B cell (primary cell): ENCODE results near the gene NHEJ1. TPM values are rescaled to one million over a fixed set of nuclear protein-coding genes. Genes with fewer than 3 reads are reported as not detected.

Experiments
- ATAC-seq: fragments of 200-7000 bp; cut with Tn5 transposase; one replicate; pipeline ENCODE4 v1.10.0; 2021; ENCODE audit warnings: low read depth, mild to moderate bottlenecking, moderate number of reproducible peaks, moderate library complexity
- CTCF ChIA-PET: fragments of 350-600 bp; sonication (Branson Sonifier 250); formaldehyde crosslinking; loops from one replicate; lab custom pipeline; 2021; ENCODE audit warnings: antibody characterized with exemption, inconsistent platforms; lab: Charles Lee
- POLR2A ChIA-PET: fragments of 350-600 bp; sonication (Branson Sonifier 250); formaldehyde crosslinking; loops from one replicate; lab custom pipeline; 2021; ENCODE audit warnings: antibody characterized with exemption; lab: Charles Lee
- DNase-seq: peaks from one replicate; pipeline ENCODE4 v3.0.0; 2013
- H2AFZ ChIP-seq: 2 replicates; pipeline ENCODE4 v1.6.1; 2012; ENCODE audit warnings: mild to moderate bottlenecking, low read depth, low read length; ENCODE audit not compliant: insufficient read depth, poor library complexity, severe bottlenecking
- H3K27ac ChIP-seq, 2 donors: 1 replicate in 1 of 2; 2 replicates in 1 of 2; pipeline ENCODE4 v1.5.1; 2012 to 2013; ENCODE audit warnings: low read length in 2 of 2, mild to moderate bottlenecking in 2 of 2, moderate library complexity in 1 of 2
- H3K27me3 ChIP-seq, 4 experiments: fragments of 200-600 bp in 1 of 4; sonication (generic) in 1 of 4; replicated peaks in 1 of 4; 1 replicate in 2 of 4; 2 replicates in 2 of 4; pipeline versions ENCODE4 v1.6.1 to v1.7.0; 2013 to 2016; ENCODE audit warnings: low read length in 3 of 4, mild to moderate bottlenecking in 2 of 4, mixed read lengths in 1 of 4, moderate library complexity in 1 of 4; ENCODE audit not compliant: insufficient read depth in 4 of 4, control insufficient read depth in 3 of 4; ENCODE audit errors: control extremely low read depth in 1 of 4
- H3K36me3 ChIP-seq, 2 experiments: replicated peaks in 1 of 2; 1 replicate in 1 of 2; 2 replicates in 1 of 2; pipeline versions ENCODE4 v1.6.1 to v1.7.1; 2013; ENCODE audit warnings: low read length in 1 of 2; ENCODE audit not compliant: insufficient read depth in 2 of 2, control insufficient read depth in 1 of 2; ENCODE audit errors: control extremely low read depth in 1 of 2, extremely low read depth in 1 of 2
- H3K4me1 ChIP-seq, 2 donors: fragments of 200-600 bp in 1 of 2; sonication (generic) in 1 of 2; 1 replicate in 1 of 2; 2 replicates in 1 of 2; pipeline versions ENCODE4 v1.5.1 to v1.6.1; 2013 to 2017; ENCODE audit warnings: low read length in 2 of 2; ENCODE audit not compliant: control insufficient read depth in 2 of 2, insufficient read depth in 2 of 2
- H3K4me2 ChIP-seq: replicated peaks from 2 replicates; pipeline ENCODE3; 2012; ENCODE audit warnings: mild to moderate bottlenecking, low read depth, low read length; ENCODE audit not compliant: poor library complexity, severe bottlenecking
- H3K4me3 ChIP-seq, 5 experiments: fragments of 200-600 bp in 1 of 5; sonication (generic) in 1 of 5; 1 replicate in 3 of 5; 2 replicates in 2 of 5; pipeline versions ENCODE4 v1.5.1 to v1.7.0; 2011 to 2016; ENCODE audit warnings: low read length in 4 of 5, mild to moderate bottlenecking in 4 of 5, low read depth in 2 of 5, control low read depth in 1 of 5, moderate library complexity in 1 of 5; ENCODE audit not compliant: insufficient read depth in 1 of 5; ENCODE audit errors: control extremely low read depth in 1 of 5, extremely low read depth in 1 of 5
- H3K79me2 ChIP-seq: fragments of 200-600 bp; sonication (generic); one replicate; pipeline ENCODE4 v1.6.0; 2016; ENCODE audit warnings: low read length; ENCODE audit not compliant: control insufficient read depth, insufficient read depth
- H3K9ac ChIP-seq: fragments of 200-600 bp; sonication (generic); 2 replicates; pipeline ENCODE4 v1.6.1; 2017; ENCODE audit warnings: mild to moderate bottlenecking, low read length, moderate library complexity
- H3K9me3 ChIP-seq, 3 donors: one replicate each; pipeline versions ENCODE4 v1.6.1 to v1.7.1; 2013; ENCODE audit warnings: low read length in 2 of 3; ENCODE audit not compliant: control insufficient read depth in 2 of 3, insufficient read depth in 1 of 3; ENCODE audit errors: control extremely low read depth in 1 of 3
- H4K20me1 ChIP-seq: 2 replicates; pipeline ENCODE4 v1.6.0; 2012; ENCODE audit warnings: mild to moderate bottlenecking, low read length; ENCODE audit not compliant: insufficient read depth, control insufficient read depth, poor library complexity, severe bottlenecking
- H3K27ac Mint-ChIP-seq: one replicate; pipeline ENCODE4 v1.8.0; 2021; ENCODE audit warnings: mixed read lengths
- H3K27me3 Mint-ChIP-seq: one replicate; pipeline ENCODE4 v1.8.0; 2021; ENCODE audit warnings: mixed read lengths
- H3K4me1 Mint-ChIP-seq: one replicate; pipeline ENCODE4 v1.8.0; 2021; ENCODE audit warnings: mixed read lengths
- H3K4me3 Mint-ChIP-seq: one replicate; pipeline ENCODE4 v1.8.0; 2021; ENCODE audit warnings: mixed read lengths
- H3K9me3 Mint-ChIP-seq: one replicate; pipeline ENCODE4 v1.8.0; 2022; ENCODE audit warnings: mixed read lengths; ENCODE audit not compliant: insufficient read depth
- EZH2 ChIP-seq: IDR thresholded peaks from 2 replicates; pipeline ENCODE4 v1.6.1; 2012; ENCODE audit warnings: borderline replicate concordance, low read depth, mild to moderate bottlenecking, moderate library complexity, low read length; ENCODE audit not compliant: insufficient read depth, poor library complexity, severe bottlenecking
- WGBS: methylation state at CpG from one replicate; pipeline ENCODE4 v1.1.5; 2013; ENCODE audit warnings: missing lambda C conversion rate; ENCODE audit not compliant: insufficient coverage; 5-methylcytosine and 5-hydroxymethylcytosine counted together
- intact Hi-C: fragments of 100-400 bp; cut with micrococcal nuclease; formaldehyde crosslinking; loops from one replicate; pipeline ENCODE4 v1.10.0; 2022
- polyA plus RNA-seq: library from polyadenylated mRNA; depleted of rRNA; stranded (reverse); fragments of >200 nt; gene quantifications from 2 replicates; pipeline ENCODE4 v1.2.3, GENCODE V29; 2012
- total RNA-seq, 2 donors: library from RNA; stranded (reverse); fragments of 120-200 nt in 1 of 2; gene quantifications; 1 replicate in 1 of 2; 2 replicates in 1 of 2; pipeline versions ENCODE4 v1.2.3 to v1.2.4, GENCODE V29; 2013 to 2022
- TF ChIP-seq, protein P1 (sequence below): fragments of 200-600 bp; IDR thresholded peaks from one replicate; pipeline ENCODE4 v1.8.0; 2022; ENCODE audit warnings: antibody characterized with exemption, mild to moderate bottlenecking

The NHEJ1 gene
- total and polyA plus RNA-seq, 2 donors (not counting 1 experiment from before 2014, with no cell fraction given): 14.9 to 25.0 TPM

DNA sequence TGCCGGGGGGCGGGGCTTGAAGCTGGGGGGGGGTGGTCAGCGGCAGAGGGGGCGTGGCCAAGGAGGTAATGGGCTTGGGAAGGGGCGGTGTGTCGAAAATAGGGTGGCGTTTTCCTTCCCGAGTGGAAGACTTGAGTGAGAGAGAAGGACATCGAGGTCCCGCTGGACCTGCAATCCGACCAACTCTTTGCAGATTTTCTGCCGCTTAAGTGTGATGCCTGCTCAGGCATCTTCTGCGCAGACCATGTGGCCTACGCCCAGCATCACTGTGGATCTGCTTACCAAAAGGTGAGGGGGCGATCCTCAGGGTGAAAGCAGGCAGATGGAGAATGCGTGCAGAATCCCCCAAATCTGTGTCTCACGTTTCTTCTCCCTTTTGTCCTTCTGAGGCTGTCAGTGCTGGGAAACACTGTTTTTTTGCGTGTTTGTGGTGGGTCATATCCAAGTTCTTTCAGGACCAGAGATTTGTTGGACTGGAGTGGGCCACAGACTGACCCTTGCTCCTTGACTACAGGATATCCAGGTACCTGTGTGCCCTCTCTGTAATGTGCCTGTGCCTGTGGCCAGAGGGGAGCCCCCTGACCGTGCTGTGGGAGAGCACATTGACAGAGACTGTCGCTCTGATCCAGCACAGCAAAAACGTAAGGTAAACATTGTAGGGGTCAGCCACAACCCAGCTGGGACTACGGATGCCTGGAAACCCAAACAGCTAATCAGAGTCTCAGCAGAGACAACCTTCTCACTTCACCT, 46.7 kb upstream of the NHEJ1 start:
- peak overlapping the region; percentile 71 for H3K9ac ChIP-seq
- Mint-ChIP-seq H3K9me3 (no peaks in the 10 kb centered on the region), H3K27ac (peak overlapping the region; percentile 98), H3K4me3 (peak overlapping the region; percentile 96), H3K4me1 (peaks cover 28% of the 10 kb centered on the region), H3K27me3 (no peaks in the 10 kb centered on the region)
- ChIA-PET POLR2A (interaction anchor here (0.6 to 3.0 kb wide), 16 partner anchors 10 to 181 kb away, joined by 3 to 46 read pairs (median 7); partner anchors contain the start of genes ANKZF1, ATG9A, CNPPD1 and DNAJB2), CTCF (interaction anchor here (1.0 to 5.7 kb wide), 10 partner anchors 12 to 180 kb away, joined by 3 to 63 read pairs (median 5); partner anchors contain the start of genes ABCB6, ANKZF1, ATG9A and CNPPD1)
- WGBS: 33% methylated on average over 18 of the region's 22 CpGs
- H3K27ac ChIP-seq: peak overlapping the region; percentile 75 to 94
- ATAC-seq (no peak), DNase-seq (no peak)
- peak overlapping the region; percentile 53 to 78 (median 71) for H3K4me3 ChIP-seq
- peak overlapping the region; percentile 79 for H2AFZ ChIP-seq
- no peaks in the 10 kb centered on the region for H3K27me3 ChIP-seq
- intact Hi-C loops: loop anchor here (1.0 to 2.0 kb wide), 2 partner anchors 22 to 37 kb away; partner anchors contain the start of genes ANKZF1, ATG9A, GLB1L and STK16
- peaks cover 16 to 23% of the 10 kb centered on the region in 2 donors for H3K4me1 ChIP-seq
- H4K20me1 ChIP-seq: peaks cover 14% of the 10 kb centered on the region
- TF ChIP-seq, protein P1, sequence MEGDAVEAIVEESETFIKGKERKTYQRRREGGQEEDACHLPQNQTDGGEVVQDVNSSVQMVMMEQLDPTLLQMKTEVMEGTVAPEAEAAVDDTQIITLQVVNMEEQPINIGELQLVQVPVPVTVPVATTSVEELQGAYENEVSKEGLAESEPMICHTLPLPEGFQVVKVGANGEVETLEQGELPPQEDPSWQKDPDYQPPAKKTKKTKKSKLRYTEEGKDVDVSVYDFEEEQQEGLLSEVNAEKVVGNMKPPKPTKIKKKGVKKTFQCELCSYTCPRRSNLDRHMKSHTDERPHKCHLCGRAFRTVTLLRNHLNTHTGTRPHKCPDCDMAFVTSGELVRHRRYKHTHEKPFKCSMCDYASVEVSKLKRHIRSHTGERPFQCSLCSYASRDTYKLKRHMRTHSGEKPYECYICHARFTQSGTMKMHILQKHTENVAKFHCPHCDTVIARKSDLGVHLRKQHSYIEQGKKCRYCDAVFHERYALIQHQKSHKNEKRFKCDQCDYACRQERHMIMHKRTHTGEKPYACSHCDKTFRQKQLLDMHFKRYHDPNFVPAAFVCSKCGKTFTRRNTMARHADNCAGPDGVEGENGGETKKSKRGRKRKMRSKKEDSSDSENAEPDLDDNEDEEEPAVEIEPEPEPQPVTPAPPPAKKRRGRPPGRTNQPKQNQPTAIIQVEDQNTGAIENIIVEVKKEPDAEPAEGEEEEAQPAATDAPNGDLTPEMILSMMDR: no peak
- no peak for TF ChIP-seq EZH2
- H3K4me2 ChIP-seq: peak overlapping the region; percentile 80
- peaks cover 6% of the 10 kb centered on the region for H3K79me2 ChIP-seq
- peaks cover 7 to 24% of the 10 kb centered on the region in 2 experiments for H3K36me3 ChIP-seq
- no peaks in the 10 kb centered on the region for H3K9me3 ChIP-seq
